ENCODE measurements around the gene LIN37. TPM values are rescaled to one million over a fixed set of nuclear protein-coding genes. Genes with fewer than 3 reads are reported as not detected.

Gene LIN37
- total RNA-seq, 1 donor from 2014 or later = 13.1 TPM

DNA sequence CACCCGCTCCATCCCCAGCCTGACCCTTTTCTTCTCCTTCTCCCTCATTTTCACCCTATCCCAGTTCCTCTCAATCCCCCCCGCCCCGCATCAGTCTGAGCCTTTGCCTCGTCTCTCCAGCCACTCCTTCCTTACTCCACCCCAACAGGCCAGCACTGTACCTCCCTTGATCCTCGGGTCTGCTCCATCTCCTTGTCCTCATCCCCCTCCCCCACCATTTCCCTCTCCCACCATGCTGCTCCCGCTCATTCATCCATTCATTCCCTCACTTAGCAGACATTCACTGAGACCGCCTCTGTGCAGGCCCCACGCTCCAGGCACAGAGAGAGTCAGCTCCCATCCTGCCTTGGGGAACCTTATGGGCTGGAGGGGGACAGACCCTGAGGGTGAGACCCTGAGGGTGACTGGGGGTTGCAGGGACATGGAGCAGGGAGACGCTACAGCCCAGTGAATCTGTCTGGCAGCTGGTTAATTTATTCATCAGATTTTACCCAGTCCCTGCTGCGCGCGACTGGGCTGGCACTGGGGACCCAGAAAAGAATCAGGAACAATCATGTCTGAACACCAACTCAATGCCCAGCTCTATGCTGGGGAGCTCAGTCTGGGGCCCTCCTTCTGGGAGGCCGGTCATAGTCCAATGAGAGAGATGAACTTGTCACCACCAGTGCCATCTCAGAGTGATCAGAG is 27.9 kb downstream of the LIN37 start:
- H3K27ac Mint-ChIP-seq = no peak overlapping the region

DNA sequence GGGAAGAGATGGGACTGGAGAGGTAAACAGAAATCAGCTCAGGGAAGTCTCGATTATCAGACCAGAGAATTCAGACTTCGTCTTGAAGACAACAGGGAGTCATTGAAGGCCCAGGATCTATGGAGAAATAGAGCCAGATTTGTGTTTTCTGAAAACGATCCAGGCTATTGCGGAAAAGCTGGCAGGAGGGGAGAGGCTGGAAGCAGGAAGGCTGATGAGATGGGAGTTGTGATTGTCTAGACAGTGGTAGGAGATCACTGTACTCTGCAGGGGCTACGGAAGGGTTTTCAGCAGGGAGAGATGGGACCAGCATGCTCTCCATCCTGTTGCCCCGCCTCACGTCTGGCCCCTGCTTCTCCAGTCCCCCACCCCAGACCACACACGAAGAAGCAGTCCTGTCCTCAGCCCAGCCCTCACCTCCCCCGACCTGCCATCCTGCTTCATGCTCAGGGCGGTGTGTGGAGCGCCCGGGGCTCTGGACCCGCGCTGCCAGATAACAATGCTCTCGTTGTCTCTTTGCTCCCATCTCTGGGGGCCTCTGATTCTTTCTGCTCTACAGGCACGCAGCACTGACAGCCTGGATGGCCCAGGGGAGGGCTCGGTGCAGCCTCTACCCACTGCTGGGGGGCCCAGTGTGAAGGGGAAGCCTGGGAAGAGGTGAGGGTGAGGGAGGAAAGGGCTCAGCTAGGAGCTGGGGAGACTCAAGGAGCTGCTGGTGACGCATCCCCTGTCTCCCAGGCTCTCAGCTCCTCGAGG is 28.9 kb downstream of the LIN37 start:
- H3K4me3 Mint-ChIP-seq (ENCODE audit: low read depth) = peak overlapping the region; percentile 72
- no peak overlapping the region for H3K27ac Mint-ChIP-seq
- peaks cover 32% of the 10 kb centered on the region for H3K27me3 Mint-ChIP-seq
- TF ChIP-seq, protein P1, sequence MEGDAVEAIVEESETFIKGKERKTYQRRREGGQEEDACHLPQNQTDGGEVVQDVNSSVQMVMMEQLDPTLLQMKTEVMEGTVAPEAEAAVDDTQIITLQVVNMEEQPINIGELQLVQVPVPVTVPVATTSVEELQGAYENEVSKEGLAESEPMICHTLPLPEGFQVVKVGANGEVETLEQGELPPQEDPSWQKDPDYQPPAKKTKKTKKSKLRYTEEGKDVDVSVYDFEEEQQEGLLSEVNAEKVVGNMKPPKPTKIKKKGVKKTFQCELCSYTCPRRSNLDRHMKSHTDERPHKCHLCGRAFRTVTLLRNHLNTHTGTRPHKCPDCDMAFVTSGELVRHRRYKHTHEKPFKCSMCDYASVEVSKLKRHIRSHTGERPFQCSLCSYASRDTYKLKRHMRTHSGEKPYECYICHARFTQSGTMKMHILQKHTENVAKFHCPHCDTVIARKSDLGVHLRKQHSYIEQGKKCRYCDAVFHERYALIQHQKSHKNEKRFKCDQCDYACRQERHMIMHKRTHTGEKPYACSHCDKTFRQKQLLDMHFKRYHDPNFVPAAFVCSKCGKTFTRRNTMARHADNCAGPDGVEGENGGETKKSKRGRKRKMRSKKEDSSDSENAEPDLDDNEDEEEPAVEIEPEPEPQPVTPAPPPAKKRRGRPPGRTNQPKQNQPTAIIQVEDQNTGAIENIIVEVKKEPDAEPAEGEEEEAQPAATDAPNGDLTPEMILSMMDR (IDR thresholded peaks at IDR 0.05; ENCODE audit: unreplicated experiment) = no peak
- no peak for DNase-seq (ENCODE audit: low spot score, unreplicated experiment)
- peaks cover 7% of the 10 kb centered on the region for H3K4me1 Mint-ChIP-seq (ENCODE audit: low read depth)
- H3K9me3 Mint-ChIP-seq (ENCODE audit: low read depth) = no peaks in the 10 kb centered on the region
- peaks cover 6% of the 10 kb centered on the region for H3K36me3 Mint-ChIP-seq (ENCODE audit: insufficient read depth)

More for the DNA sequence above, 27.9 kb downstream of the LIN37 start:
- no peak for DNase-seq (ENCODE audit: low spot score, unreplicated experiment)
- H3K4me3 Mint-ChIP-seq (ENCODE audit: low read depth) = peak overlapping the region; percentile 72
- H3K9me3 Mint-ChIP-seq (ENCODE audit: low read depth) = no peaks in the 10 kb centered on the region
- H3K4me1 Mint-ChIP-seq (ENCODE audit: low read depth) = peaks cover 7% of the 10 kb centered on the region
- peaks cover 3% of the 10 kb centered on the region for H3K36me3 Mint-ChIP-seq (ENCODE audit: insufficient read depth)
- TF ChIP-seq, protein P1 (IDR thresholded peaks at IDR 0.05; ENCODE audit: unreplicated experiment) = no peak
- H3K27me3 Mint-ChIP-seq = peaks cover 30% of the 10 kb centered on the region

DNA sequence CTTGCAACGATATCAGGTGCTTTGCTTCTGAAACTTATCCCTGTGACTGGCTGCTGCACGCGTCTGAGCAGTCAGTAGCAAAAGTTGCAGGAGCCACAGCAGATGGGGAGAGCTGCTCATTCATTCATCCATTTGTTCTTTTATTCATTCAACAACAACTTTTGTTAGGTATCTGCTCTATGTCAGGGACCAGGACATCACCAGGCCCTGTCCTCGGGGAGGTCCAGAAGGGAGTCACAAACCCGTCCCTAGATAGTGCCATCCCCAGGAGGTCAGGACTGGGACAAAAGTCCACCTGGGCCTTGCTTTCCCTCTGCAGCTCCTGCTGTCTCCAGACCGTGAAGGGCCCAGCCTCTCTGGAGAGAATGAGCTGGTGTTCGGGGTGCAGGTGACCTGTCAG is 29.6 kb downstream of the LIN37 start:
- Mint-ChIP-seq H3K9me3 (ENCODE audit: low read depth) (no peaks in the 10 kb centered on the region), H3K27me3 (peaks cover 30% of the 10 kb centered on the region), H3K4me1 (ENCODE audit: low read depth) (peaks cover 7% of the 10 kb centered on the region), H3K4me3 (ENCODE audit: low read depth) (peak overlapping the region; percentile 5), H3K36me3 (ENCODE audit: insufficient read depth) (peaks cover 11% of the 10 kb centered on the region), H3K27ac (no peak overlapping the region)
- TF ChIP-seq, protein P1 (IDR thresholded peaks at IDR 0.05; ENCODE audit: unreplicated experiment) = no peak
- no peak for DNase-seq (ENCODE audit: low spot score, unreplicated experiment)

DNA sequence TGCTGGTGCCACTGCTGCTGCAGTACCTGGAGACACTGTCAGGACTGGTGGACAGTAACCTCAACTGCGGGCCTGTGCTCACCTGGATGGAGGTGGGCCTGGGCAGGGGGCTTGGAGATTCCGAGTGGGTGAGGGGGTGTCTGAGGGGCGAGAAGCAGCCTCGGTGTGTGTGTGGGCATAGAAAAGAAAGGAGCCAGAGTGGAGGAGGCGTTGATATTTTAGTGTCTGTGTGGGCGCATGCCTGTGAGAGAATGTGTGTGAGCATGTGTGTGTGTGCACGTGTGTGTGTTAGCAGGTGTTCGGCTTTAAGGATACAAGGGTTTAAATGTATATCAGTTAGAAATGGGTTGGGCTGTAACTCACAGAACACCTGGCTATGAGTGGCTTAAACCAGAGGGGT is 30.7 kb downstream of the LIN37 start:
- H3K36me3 Mint-ChIP-seq (ENCODE audit: insufficient read depth) = peaks cover 15% of the 10 kb centered on the region
- DNase-seq (ENCODE audit: low spot score, unreplicated experiment) = no peak
- H3K27me3 Mint-ChIP-seq = peaks cover 37% of the 10 kb centered on the region
- H3K4me1 Mint-ChIP-seq (ENCODE audit: low read depth) = peaks cover 11% of the 10 kb centered on the region
- no peak overlapping the region for H3K4me3 Mint-ChIP-seq (ENCODE audit: low read depth)
- no peaks in the 10 kb centered on the region for H3K9me3 Mint-ChIP-seq (ENCODE audit: low read depth)
- no peak overlapping the region for H3K27ac Mint-ChIP-seq
- TF ChIP-seq, protein P1 (IDR thresholded peaks at IDR 0.05; ENCODE audit: unreplicated experiment) = no peak

DNA sequence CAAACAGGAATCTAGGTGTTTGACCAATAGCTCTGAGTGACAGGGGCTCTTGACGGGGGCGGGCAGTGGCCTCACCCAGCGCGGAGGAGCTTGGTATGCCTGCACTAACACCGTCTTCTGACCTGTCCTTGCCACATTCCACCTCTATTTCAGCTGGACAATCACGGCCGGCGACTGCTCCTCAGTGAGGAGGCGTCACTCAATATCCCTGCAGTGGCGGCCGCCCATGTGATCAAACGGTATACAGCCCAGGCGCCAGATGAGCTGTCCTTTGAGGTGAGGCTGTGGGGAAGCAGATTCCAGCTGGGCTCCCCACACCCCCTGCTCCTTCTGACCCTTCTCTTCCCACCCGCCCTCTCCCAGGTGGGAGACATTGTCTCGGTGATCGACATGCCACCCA is 31.7 kb downstream of the LIN37 start:
- Mint-ChIP-seq H3K27me3 (peaks cover 30% of the 10 kb centered on the region), H3K9me3 (ENCODE audit: low read depth) (no peaks in the 10 kb centered on the region), H3K36me3 (ENCODE audit: insufficient read depth) (peaks cover 15% of the 10 kb centered on the region), H3K4me1 (ENCODE audit: low read depth) (peaks cover 10% of the 10 kb centered on the region), H3K4me3 (ENCODE audit: low read depth) (no peak overlapping the region), H3K27ac (no peak overlapping the region)
- TF ChIP-seq, protein P1 (IDR thresholded peaks at IDR 0.05; ENCODE audit: unreplicated experiment) = no peak
- DNase-seq (ENCODE audit: low spot score, unreplicated experiment) = no peak
